ENCODE data around the gene SECTM1.

The SECTM1 gene

DNA sequence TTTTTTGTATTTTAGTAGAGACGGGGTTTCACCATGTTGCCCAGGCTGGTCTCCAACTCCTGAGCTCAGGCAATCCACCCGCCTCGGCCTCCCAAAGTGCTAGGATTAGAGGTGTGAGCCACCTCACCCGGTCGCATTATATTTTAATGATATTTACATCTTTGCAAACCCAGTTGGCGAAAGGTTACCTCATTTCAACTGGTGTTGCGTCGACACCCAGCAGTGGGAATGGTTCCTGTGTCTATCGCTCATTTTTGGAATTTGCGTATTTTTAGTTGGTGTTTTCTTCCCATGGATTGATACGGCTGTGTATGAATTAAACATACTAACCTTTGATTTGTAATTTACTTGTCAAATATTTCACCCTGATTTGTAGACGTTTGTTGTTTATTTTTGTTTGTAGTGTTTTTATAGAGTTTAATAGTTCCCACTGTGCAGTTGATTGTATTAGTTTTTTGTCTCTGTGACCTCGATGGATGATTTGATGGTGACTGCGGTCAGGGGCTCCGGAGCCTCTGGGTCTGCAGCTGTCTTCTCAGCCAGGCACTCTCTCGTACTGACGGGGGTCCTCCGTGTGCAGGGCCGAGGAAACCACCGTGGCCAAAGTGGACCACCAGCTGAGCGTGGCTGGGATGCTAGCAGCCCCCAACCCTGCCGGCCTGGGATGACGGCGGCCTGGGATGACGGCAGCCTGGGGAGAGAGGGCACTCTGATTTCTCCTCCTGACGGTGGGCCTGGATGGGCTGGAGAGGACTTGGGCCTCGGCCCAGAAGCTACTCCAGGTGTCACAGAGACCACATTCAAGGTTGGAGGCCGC, 20.2 kb downstream of the SECTM1 start:
- POLR2A ChIA-PET = interaction anchor here (0.6 kb wide), 1 partner anchor 583 kb away, joined by 6 read pairs; no protein-coding TSS in a partner anchor

DNA sequence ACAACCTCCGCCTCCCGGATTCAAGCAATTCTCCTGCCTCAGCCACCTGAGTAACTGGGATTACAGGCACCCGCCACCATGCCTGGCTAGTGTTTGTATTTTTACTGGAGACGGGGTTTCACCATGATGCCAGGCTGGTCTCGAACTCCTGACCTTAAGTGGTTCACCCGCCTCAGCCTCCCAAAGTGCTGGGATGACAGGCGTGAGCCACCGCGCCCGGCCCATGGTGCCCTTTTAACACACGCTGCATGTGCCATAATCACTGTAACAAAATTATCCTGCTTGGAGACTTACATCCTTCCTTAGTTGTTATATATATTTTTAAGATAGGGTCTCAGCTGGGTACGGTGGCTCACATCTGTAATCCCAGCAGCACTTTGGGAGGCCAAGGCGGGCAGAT, 21.6 kb downstream of the SECTM1 start:
- ChIA-PET CTCF (interaction anchor here (1.2 to 1.4 kb wide), 2 partner anchors 9 to 73 kb away, joined by 3 read pairs; no protein-coding TSS in a partner anchor), POLR2A (interaction anchor here (0.7 kb wide), 1 partner anchor 288 kb away, joined by 3 read pairs; no protein-coding TSS in a partner anchor)
- TF ChIP-seq, protein P1, sequence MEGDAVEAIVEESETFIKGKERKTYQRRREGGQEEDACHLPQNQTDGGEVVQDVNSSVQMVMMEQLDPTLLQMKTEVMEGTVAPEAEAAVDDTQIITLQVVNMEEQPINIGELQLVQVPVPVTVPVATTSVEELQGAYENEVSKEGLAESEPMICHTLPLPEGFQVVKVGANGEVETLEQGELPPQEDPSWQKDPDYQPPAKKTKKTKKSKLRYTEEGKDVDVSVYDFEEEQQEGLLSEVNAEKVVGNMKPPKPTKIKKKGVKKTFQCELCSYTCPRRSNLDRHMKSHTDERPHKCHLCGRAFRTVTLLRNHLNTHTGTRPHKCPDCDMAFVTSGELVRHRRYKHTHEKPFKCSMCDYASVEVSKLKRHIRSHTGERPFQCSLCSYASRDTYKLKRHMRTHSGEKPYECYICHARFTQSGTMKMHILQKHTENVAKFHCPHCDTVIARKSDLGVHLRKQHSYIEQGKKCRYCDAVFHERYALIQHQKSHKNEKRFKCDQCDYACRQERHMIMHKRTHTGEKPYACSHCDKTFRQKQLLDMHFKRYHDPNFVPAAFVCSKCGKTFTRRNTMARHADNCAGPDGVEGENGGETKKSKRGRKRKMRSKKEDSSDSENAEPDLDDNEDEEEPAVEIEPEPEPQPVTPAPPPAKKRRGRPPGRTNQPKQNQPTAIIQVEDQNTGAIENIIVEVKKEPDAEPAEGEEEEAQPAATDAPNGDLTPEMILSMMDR (IDR thresholded peaks at IDR 0.05; ENCODE audit: control extremely low read depth, extremely low read depth, low read depth, missing control alignments) = no peak

More for the DNA sequence above, 20.2 kb downstream of the SECTM1 start:
- TF ChIP-seq, protein P1 (IDR thresholded peaks at IDR 0.05; ENCODE audit: control extremely low read depth, extremely low read depth, low read depth, missing control alignments) = no peak
- DNase-seq (ENCODE audit: extremely low spot score) = no peak
- CTCF ChIA-PET = interaction anchor here (1.4 kb wide), 1 partner anchor 12 kb away, joined by 5 read pairs; no protein-coding TSS in a partner anchor

DNA sequence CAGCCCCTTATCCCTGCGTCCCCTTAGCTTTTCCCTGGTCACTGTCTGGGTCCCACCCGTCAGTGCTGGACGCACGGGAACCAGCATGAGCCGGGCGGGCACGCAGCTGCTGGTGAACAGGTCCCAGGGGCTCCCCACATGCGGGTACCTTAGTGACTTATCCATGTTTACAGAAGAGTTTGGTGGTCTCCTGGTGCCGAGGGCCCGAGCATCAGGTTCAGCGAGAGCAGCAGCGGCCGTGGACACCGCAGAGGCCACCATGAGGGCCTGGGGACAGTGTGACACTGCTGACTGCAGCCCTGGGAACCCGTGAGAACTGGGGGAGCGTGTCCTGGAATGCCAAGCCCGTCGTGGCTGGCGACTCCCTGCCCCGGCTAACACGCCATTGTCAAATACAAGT, 22.7 kb downstream of the SECTM1 start:
- ChIA-PET CTCF (interaction anchor here (1.1 to 2.1 kb wide), 4 partner anchors 8 to 72 kb away, joined by 3 to 5 read pairs (median 3); no protein-coding TSS in a partner anchor), POLR2A (no interaction called here)
- TF ChIP-seq, protein P1 (IDR thresholded peaks at IDR 0.05; ENCODE audit: control extremely low read depth, extremely low read depth, low read depth, missing control alignments) = no peak
- DNase-seq (ENCODE audit: extremely low spot score) = no peak

More for the DNA sequence above, 21.6 kb downstream of the SECTM1 start:
- DNase-seq (ENCODE audit: extremely low spot score) = no peak

DNA sequence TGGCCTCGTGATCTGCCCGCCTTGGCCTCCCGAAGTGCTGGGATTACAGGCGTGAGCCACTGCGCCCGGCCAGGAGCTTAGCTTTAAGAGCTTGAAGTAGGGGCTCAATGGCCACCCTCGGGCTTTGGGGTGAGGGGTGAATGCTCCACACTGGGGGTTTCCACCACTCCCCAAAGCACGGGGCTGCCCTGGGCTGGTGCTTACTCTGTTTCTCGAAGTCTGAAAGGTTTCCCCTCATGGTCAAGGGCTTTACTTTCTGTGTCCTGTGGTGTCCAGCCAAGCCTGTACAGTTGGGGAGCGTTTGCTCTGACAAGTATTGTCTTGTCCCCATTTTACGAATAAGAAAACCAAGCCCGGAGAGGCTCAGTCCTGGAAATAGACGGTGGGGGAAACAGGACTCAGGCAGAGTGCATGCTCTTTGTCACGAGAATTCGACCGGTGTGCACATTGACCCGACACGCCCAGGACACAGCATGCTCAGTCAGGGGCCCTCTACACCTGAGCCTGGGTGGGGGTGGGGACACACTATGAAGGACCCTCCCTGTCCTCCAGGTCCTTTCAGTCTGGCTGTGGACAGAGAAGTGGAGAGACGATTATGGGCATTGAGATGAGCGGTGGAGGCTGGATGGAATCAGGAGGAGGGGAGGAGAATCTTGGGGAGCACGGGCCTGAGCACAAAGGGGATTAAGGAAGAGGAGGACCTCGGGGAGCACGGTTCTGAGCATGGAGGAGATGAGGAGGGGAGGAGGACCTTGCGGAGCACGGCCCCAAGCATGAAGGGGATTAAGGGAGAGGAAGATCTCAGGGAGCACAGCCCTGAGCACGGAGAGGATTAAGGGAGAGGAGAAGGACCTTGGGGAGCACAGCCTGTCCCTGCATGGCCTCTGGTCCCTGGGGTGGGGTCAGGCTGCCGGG, 23.7 kb downstream of the SECTM1 start:
- ChIA-PET POLR2A (no interaction called here), CTCF (interaction anchor here (1.1 to 2.1 kb wide), 4 partner anchors 10 to 37 kb away, joined by 3 to 5 read pairs (median 4); no protein-coding TSS in a partner anchor)
- TF ChIP-seq, protein P1 (IDR thresholded peaks at IDR 0.05; ENCODE audit: control extremely low read depth, extremely low read depth, low read depth, missing control alignments) = no peak
- no peak for DNase-seq (ENCODE audit: extremely low spot score)

DNA sequence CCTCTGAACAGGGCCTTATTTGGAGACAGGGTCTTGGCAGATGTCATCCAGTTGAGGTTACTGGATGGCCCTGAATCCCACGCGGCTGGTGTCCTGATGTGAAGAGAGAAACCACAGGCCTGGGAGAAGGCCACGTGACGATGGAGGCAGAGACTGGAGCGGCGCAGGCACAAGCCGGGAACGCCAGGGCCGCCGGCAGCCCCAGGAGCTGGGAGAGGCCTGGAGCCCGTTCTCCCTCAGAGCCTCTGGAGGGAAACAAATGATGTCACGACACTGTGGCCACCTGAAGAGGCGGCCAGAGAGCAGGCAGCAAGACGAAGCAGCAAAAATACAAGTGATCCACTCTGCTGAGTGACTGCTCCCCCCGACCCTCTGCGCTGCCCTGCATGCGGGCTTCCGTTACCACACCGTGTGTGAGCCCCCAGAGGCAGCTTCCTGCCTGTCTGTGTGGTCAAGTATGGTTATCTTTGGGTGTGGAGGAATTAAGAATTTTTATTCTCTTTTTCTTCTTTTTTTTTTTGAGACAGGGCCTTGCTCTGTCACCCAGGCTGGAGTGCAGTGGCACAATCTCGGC, 27.8 kb downstream of the SECTM1 start:
- TF ChIP-seq, protein P1 (IDR thresholded peaks at IDR 0.05; ENCODE audit: control extremely low read depth, extremely low read depth, low read depth, missing control alignments) = no peak
- ChIA-PET CTCF (interaction anchor here (1.1 to 2.4 kb wide), 4 partner anchors 8 to 32 kb away, joined by 3 to 6 read pairs (median 5); no protein-coding TSS in a partner anchor), POLR2A (interaction anchor here (0.7 kb wide), 1 partner anchor 593 kb away, joined by 3 read pairs; no protein-coding TSS in a partner anchor)
- DNase-seq (ENCODE audit: extremely low spot score) = no peak
